Putamen (tissue), 1 donor: ENCODE results near the gene MACC1.
"Not testable (repeated sequence)": the region's sequence is repeated elsewhere in the genome, so short reads cannot be mapped to it uniquely, and the experiment has no call there.

ENCODE experiments used
- DNase-seq: peaks from one replicate; pipeline ENCODE4 v3.0.0-alpha.2; 2016; ENCODE audit warnings: low spot score

Gene MACC1

DNA sequence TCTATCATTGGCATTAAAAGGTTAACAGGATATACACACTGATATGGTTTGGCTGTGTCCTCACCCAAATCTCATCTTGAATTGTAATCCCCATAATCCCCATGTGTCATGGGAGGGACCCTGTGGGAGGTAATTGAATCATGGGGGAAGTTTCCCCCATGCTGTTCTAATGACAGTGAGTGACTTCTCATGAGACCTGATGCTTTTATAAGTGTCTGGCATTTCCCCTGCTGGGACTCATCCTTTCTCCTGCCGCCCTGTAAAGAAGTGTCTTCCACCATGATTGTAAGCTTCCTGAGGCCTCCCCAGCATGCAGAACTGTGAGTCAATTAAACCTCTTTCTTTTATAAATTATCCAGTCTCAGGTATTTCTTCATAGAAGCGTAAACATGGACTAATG is 9.4 kb downstream of the MACC1 start:
- not testable (repeated sequence) for DNase-seq

DNA sequence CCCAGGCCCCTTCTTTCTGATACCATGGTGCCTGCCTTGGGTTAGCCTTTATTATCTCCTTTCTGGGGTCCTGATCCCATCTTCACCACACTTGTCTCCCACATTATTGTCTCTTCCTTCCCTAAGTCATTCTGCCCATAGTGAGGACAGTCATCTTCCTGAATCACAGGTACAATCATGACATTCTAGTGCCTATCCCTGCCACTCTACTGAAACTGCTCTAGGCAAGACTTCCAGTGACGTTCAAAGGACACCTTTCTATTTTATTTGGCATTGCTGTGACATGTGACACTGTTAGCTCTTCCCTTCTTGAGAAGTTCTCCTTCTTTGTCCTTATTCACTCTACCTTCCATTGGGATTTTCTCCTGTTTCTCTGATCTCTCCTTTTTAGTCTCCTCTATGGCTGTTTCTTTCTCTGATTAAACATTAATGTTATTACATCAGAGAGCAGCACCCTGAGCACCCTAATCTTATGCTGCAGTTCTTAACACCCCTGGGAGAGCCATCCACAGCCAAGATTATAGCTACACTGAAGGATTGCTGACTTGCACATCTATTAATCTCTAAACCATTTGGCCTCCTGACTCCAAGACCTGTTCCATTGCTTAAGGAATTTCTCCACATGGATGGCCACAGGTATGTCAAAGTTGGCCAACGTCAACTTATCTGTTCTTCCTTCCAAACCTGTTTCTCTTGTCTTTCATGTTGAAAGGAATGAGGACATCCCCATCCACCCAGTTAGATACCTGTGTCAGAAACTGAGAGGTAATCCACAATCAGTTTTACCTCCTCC is 10.9 kb downstream of the MACC1 start:
- no peak for DNase-seq

DNA sequence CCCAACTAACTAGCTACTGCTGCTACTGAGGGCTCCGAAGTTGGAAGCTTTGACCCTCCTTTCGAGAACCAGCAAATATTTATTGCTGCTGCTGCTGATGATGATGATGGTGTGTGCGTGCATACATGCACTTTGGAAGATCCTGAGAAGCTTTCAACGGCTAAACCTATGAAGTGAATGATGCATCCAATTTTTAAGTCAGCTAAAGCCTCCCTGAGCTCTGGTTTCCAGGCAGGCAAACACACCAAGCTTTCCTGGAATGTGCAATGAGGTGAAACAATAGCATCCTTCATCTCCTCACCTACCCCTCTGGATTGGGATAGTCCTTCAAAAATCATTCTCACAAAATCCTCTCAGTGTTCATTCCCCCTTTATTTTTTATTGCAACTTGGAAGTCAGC is 13.9 kb downstream of the MACC1 start:
- no peak for DNase-seq

DNA sequence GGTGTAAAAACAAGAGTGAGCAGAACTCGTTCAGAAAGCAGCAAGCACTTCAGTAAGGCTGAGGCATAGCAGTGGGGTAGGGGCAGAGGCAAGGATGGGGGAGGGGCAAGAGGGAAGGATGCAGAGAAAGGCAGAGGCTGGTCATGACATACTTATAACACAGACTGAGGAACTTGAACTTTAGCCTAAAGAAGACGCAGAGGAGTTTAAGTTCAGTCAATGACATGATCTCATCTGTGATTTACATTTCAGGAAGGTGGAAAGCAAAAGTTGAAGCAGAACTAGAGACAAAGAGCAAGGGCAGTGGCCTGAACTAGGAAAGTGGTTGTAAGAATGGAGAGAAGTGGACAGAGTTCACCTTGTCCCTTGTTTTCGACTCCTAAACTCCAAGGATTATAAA is 15.8 kb downstream of the MACC1 start:
- no peak for DNase-seq

DNA sequence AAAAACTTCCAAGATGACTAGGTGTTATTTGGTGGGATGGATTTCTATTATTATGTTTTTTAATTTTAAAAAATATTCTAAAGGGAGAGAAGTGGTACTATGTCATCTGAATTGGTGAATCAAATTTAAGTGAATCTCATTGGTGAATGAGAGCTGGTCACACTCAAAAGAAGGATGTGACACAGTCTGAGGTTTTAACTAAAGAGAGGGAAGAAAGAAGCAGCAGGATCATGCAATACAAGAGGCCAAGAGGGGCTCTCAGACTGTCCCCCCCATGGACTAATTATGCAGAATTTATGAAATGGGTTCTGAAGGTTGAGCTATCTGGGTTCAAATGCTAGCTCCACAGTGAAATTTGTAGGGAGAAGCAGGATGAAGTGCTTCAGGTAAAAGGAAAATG is 16.2 kb downstream of the MACC1 start:
- DNase-seq, result no peak

DNA sequence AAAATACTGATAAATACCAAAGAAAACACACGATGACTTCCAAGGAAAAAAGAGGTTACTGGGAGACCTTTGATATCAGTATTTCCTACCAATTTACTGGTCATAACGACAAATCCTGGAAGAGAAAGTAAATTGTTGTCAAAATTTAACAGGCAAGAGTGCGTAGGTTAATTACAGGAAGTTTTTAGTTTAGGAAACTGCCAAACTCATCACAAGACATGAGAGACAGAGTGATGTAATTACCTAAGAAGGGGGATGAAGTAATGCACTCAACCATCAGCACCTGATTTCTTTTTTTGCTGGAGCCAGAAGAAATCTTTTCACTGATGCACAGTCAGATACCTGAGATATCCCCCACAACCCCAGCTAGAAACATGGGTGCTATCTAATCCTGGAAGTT is 16.8 kb downstream of the MACC1 start:
- DNase-seq, result no peak

DNA sequence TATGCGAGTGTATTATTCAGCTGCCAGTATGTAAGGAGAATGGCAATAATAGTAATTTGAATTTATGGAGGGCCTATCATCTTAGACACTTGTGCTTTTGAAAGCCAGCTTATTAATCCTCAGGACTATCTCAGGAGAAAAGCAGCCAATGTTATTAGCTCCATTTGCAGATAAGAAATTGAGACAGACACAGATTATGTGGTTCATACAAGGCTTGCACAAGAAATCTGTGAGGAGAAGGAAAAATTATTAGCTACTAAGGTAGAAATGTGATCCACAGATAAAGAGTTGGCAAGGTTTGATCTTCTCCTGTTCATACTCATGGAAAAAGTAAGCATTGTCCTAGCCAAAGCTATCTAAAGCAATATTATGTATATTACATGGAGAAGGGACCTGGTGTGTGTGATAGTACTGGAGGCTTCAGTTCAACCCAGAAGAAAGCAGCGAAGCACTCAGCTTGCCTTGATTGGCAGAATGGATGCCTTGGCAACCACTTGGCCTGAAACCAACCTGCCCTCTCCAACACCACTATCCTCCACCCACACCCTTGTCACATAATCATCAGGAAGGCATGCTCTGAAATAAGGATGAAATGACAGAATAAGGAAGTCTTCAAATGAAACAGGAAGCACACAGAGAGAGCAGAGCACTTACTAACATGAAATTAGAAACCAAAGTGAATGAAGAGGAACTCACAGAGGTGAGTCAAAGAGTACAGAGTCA is 18.0 kb downstream of the MACC1 start:
- DNase-seq, result no peak

DNA sequence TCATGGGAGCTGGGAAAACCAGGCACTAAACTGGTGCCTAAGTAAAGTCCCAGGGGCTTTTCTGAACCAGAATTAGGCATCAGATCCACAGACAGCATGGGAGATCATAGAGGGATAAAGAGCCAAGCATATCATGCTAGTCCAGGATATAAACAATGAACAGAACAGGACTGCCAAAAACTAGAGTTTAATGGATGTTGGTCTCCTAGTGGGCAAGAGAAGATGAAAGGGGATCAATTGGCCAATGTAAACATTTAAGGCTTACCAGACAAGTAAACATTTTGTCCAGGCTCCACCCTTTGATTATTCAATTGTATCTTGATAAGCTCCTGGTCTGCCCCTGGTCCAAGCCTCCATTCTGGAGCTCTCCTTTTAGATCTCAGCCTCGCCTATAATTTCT is 18.9 kb downstream of the MACC1 start:
- no peak for DNase-seq

DNA sequence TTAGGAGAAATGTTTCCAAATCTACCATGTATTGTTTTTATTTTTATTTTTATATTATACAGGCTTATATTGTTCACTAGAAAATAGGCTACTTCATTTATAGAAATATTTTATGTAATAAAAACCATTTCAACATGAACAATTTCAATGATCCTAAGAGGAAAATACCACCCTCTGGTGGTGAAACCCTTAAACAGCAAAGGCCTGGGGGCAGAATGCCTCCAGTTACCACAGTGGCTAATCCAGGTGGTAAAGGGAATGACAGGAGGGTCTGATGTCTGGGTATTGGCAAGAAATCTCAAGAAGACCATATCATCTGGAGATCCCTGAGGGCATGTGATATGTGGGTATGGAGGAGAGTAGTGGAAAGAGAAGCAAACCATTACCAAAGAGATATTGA is 19.3 kb downstream of the MACC1 start:
- no peak for DNase-seq

DNA sequence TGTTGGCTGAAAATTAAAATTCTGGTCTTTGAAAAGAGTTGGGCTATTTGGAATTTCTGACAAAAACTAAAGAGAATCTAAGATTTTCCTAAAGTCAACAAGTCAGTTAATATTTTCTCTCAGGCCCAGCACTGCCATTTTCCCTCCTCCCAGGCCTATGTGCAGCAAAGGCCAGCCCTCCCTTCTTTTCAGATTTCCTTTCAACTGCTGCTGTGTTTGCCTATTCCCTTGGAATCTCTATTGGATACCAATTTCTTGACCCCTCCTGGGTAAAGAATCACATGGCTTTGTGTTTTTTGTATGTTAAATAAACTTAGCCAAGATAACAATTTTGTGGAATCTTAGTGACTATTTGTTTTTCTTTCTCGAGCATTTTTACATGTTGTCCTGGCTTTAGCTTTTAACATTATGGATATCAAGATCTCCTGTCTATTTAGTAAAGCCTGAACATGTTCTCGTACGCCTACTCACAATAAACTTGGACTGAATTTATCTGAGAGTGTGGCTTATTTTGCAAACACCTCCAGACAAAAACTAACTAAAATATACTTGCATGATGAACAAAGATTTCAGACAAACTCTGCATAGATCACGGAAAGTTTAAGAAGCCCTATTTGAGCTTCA is 19.9 kb downstream of the MACC1 start:
- DNase-seq, result no peak

DNA sequence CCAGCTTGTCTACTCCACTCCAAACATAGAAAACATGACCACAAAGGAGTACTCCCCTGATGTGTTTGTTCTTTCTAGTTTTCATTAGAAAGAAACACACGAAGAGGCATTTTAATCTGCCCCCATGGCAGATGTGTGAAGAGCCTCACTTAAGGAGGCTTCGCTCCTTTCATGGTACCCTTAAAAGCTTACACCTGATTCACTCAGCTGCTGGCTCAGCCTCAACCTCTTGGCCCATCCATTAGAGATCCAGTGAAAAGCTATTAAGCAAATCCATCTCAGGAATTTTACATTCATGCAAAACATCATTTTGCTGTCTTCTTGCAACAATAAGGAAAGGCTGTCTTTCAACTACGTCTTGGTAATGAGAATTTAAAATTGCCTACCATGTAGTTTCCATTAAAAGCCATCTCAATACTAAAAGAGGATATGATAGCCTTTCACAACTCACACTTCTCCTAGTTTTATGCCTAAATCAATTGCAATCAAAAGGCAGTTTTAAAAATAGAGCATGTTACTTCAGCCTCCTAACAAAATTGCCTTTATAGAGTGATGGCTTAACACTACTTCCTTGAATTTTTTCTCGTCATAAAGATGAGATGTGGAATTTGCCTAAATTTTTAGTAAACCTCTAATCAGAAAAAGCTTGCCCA is 22.7 kb downstream of the MACC1 start:
- DNase-seq, result no peak

DNA sequence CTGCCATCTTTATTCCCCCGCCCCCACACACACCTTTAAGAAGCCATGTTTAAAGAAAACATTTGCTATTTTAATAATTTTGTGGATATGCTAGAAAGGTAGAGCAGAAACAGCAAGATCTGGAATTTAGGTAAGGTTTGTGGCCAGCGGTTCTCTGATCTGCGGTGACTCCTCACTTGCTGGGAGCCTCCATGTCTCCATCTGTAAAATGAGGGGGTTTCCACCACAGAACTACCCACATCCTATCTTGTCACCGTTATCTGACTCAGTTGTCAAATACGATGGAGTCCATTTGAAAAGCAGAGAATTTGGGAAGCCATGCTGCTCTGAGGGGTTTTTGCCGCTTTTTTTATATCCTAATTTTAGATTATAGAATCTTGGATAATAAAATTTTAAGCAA is 23.3 kb downstream of the MACC1 start:
- no peak for DNase-seq

DNA sequence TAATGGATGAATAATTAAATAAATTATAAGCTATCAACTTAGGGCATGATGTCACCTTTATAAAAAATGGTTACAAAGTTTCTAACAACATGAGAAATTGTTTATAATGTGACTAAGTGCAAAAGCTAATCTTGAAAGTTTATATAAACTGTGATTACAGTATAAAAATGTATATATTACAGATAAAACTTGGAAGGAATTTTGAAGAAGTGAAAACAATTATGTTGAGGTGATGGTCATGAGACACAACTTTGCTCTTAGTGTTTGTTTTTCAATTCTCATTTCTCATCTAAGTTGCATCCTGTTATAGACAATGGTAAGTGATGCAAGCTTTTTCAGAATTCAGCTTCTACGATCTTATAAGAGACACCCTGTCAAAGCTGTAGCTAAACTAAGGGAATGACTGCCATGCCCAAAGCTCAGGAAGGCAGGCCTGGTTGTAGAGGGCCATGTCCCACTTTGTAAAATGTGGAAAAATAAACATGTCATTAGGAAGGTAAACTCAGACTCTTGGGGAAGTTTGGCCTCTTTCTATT is 23.9 kb downstream of the MACC1 start:
- DNase-seq, result no peak

DNA sequence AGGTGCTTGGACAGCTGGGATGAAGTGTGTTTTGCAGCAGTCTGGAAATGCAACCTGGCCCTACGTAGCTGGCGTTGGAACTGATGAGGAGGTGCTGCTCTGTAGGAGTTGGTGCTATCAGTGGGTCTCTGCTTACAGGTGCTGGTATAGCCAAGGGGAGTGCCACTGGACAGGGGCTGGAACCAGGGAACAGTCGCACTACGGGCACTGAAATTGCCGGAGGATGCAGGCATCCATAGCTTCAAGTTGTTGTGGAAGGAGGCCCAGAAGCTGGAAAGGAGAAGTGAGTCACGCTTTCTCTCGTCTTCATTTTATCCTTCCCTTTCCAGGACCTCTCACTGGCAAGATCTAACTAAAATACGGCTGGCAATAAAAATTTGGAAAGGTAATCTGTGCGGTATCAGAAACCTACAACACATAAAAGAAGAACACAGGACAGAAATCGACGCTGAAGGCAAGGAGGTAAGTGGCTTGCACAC is 25.8 kb downstream of the MACC1 start:
- DNase-seq, result no peak

DNA sequence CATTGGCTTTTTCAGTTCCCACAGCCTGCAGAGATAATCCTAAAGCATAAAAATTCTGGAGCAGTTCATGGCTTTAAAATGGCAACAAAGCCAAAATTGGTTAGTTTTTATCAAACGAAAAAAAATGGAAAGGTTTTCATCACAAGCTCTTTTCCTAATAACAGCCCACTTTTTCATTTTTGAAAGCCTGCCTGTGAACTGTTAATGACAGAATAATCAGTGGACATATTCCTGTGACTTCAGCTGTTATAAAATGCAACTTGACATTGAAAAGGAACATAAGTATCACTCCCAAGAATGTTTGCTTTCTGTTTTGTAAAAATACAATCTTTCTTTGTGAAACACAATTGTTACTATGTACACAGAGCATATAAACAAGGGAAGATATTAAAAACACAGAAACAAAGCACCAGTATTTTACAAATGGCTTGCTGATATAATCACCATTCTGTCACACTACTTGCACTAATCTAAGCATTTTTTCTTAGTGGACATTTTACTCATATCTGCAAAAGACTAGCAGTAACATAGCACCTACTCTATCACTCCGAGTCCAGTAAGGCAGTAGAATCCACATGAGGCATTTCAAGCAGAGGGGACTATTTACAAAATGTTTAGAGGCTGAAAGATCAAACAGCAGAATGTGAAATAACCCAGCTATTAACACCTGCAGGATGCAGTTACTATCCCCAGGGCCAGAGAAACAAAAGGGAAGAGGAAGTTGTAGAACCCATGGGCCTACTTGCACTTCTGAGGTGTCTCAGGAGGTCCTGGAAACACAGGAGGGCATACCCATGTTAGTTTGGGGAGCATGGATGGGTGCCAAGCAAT is 26.4 kb downstream of the MACC1 start:
- DNase-seq, result no peak

DNA sequence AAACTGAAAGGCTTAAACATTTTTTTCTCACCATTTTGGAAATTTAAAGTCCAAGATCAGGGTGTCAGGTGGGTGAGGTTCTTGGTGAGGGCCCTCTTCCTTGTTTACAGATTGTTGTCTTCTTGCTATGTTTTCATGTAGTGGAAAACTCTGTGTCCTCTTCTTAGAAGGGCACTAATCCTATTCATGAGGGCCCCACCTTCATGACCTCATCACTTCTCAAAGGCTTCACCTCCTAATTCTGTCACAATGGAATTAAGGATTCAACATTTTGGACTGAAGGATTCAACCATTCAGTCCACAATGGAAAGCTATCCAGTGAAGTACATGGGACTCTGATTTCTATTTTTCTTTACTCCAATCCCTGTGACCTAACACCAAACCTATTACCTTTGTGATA is 27.3 kb downstream of the MACC1 start:
- DNase-seq, result no peak

DNA sequence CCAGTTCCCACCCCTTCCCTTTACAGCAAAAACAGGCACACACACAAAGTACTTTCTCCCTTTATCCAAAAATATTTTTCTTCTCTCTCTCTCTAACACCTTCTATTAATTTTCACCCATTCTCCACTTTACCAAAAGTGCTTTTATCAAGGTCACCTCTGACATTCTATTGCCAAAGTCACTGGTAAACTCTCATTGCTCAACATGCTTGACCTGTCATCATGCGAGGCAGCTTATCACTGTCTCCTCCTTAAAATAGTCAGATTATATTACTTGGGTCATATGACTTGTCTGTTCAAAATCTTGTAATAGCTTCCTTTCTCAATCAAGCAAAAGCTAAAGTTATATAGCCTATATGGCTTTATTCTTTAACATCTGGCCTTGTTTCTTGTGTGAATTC is 28.6 kb downstream of the MACC1 start:
- no peak for DNase-seq

DNA sequence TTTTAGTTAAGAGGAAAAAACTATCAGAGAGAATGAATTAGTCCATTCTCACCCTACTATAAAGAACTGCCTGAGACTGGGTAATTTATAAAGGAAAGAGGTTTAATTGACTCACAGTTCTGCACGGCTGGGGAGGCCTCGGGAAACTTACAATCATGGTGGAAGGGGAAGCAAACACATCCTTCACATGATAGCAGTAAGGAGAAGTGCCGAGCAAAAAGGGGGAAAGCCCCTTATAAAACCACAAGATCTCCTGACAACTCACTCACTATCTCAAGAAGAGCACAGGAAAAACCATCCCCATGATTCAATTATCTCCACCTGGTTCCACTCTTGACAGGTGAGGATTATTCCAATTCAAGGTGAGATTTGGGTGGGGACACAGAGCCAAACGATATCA is 29.3 kb downstream of the MACC1 start:
- not testable (repeated sequence) for DNase-seq

DNA sequence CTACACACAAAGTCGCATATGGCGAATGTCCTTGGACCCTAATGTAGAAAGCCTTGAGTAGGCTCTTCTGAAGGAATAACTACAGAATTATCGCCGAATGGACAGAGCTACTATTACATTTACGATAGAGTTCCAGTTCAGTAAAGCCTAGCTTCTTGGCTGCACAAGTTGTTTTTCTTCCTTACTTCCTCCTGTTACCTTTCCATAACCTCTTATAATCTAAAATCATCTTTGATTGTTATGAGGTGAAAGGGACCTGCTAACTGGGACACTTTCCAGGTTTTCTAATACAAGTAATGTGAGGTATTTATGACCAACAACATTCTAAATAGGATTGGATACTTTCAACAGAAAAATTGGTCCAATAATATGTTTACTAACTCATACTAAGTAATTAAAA is 31.2 kb downstream of the MACC1 start:
- DNase-seq, result no peak

DNA sequence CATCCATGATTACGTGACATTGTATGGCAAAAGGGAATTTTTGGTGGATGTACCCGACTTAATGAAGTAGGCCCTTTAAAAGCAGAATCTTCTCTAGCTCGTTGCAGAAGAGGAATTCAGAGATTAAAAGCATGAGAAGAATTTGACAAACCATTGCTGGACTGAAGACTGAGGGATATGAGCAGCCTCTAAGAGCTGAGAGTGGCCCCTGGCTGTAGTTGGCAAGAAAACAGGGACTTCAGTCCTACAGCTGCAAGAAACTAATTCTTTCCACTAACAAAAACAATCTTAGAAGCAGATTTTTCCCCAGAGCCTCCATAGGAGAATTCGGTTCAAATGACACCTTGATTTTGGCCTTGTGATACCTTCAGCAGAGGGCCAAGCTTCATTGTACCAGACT is 34.1 kb downstream of the MACC1 start:
- no peak for DNase-seq

DNA sequence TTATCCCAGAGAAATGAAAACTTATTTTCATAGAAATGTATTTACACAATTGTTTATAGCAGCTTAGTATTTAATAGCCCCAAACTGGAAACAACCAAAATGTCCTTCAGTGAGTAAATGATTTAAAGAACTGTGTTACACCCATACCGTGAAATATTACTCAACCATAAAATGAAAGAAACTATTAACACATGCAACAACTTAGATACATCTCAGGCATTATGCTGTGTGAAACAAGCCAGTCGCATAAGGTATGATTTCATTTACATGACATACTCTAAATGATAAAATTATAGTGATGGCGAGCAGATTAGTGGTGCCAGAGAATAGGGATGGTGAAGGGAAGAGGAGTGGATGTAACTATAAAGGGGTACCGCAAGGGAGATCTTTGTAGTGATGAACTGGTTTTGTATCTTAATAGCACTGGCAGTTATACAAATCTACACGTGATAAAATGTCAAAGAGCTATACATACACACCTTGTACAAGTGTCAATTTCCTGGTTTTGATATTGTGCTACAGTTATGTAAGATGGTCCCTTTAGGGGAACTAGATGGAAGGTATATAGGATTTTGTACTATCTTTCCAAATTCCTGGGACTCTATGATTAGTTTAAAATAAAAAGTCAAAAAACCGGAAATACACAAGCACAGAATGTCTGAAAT is 40.5 kb downstream of the MACC1 start:
- DNase-seq, result no peak
